Measurements from ENCODE around the gene WBP11. TPM values are rescaled to one million over a fixed set of nuclear protein-coding genes. Genes with fewer than 3 reads are reported as not detected.

WBP11 gene
- total RNA-seq, 1 experiment from 2014 or later = 47.3 TPM

DNA sequence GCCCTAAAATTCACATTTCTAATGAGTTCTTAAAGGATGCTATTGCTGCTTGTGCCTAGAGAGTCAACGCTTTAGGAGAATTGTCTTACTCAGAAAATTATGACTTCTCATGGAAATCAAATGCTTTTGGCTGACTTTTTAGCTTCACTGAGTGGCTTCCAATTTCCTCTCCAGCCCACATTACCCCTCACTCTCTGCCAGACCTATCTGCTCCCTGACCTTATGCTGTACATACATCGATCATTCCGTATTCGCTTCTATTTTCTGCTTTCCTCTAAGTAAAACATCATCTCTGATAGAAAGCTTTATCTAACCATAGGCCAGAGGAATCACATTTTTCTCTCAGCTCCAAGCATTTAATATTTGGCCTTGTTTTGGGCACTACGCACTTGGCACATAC, 23.2 kb upstream of the WBP11 start:
- H3K4me3 ChIP-seq (ENCODE audit: low read depth in 2 of 2, low read length in 2 of 2) = no peak overlapping the region
- no peak overlapping the region for H3K27ac ChIP-seq (ENCODE audit: low read length)
- CTCF ChIA-PET = no interaction called here
- in situ Hi-C loops (cut with HindIII; ENCODE audit: low pct_unique_long_range_greater_than_20kb, low sequenced_read_pairs) (no loop called here), intact Hi-C loops (cut with micrococcal nuclease; ENCODE audit: unreplicated experiment) (no loop called here)
- no peaks in the 10 kb centered on the region for H3K36me3 ChIP-seq (ENCODE audit: control insufficient read depth, insufficient read depth, low read length)
- no peak for ATAC-seq
- no peaks in the 10 kb centered on the region for H3K9me3 ChIP-seq (ENCODE audit: control insufficient read depth, insufficient read depth, low read depth, low read length)
- POLR2A ChIA-PET = no interaction called here
- no peaks in the 10 kb centered on the region for H3K27me3 ChIP-seq (ENCODE audit: control insufficient read depth, insufficient read depth, low read length)
- BruUV-seq (replicated peaks) = no TSS peak
- TF ChIP-seq SIN3A (IDR thresholded peaks at IDR 0.05; ENCODE audit: borderline replicate concordance, insufficient read depth, low read depth, low read length) (no peak), TCF7L2 (IDR thresholded peaks at IDR 0.05; ENCODE audit: low read depth, low read length) (no peak), POLR2AphosphoS5 (IDR thresholded peaks at IDR 0.05; ENCODE audit: low read depth, low read length) (no peak)
- TF ChIP-seq, protein P1, sequence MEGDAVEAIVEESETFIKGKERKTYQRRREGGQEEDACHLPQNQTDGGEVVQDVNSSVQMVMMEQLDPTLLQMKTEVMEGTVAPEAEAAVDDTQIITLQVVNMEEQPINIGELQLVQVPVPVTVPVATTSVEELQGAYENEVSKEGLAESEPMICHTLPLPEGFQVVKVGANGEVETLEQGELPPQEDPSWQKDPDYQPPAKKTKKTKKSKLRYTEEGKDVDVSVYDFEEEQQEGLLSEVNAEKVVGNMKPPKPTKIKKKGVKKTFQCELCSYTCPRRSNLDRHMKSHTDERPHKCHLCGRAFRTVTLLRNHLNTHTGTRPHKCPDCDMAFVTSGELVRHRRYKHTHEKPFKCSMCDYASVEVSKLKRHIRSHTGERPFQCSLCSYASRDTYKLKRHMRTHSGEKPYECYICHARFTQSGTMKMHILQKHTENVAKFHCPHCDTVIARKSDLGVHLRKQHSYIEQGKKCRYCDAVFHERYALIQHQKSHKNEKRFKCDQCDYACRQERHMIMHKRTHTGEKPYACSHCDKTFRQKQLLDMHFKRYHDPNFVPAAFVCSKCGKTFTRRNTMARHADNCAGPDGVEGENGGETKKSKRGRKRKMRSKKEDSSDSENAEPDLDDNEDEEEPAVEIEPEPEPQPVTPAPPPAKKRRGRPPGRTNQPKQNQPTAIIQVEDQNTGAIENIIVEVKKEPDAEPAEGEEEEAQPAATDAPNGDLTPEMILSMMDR (IDR thresholded peaks at IDR 0.05) = no peak
- TF ChIP-seq, protein P2, sequence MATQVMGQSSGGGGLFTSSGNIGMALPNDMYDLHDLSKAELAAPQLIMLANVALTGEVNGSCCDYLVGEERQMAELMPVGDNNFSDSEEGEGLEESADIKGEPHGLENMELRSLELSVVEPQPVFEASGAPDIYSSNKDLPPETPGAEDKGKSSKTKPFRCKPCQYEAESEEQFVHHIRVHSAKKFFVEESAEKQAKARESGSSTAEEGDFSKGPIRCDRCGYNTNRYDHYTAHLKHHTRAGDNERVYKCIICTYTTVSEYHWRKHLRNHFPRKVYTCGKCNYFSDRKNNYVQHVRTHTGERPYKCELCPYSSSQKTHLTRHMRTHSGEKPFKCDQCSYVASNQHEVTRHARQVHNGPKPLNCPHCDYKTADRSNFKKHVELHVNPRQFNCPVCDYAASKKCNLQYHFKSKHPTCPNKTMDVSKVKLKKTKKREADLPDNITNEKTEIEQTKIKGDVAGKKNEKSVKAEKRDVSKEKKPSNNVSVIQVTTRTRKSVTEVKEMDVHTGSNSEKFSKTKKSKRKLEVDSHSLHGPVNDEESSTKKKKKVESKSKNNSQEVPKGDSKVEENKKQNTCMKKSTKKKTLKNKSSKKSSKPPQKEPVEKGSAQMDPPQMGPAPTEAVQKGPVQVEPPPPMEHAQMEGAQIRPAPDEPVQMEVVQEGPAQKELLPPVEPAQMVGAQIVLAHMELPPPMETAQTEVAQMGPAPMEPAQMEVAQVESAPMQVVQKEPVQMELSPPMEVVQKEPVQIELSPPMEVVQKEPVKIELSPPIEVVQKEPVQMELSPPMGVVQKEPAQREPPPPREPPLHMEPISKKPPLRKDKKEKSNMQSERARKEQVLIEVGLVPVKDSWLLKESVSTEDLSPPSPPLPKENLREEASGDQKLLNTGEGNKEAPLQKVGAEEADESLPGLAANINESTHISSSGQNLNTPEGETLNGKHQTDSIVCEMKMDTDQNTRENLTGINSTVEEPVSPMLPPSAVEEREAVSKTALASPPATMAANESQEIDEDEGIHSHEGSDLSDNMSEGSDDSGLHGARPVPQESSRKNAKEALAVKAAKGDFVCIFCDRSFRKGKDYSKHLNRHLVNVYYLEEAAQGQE (IDR thresholded peaks at IDR 0.05; ENCODE audit: insufficient read depth in 1 of 2, low read depth in 2 of 2, low read length in 1 of 2) = no peak
- no peak for DNase-seq (ENCODE audit: low read depth, low spot score)
- H3K4me1 ChIP-seq (ENCODE audit: control insufficient read depth, insufficient read depth, low read length) = no peaks in the 10 kb centered on the region

DNA sequence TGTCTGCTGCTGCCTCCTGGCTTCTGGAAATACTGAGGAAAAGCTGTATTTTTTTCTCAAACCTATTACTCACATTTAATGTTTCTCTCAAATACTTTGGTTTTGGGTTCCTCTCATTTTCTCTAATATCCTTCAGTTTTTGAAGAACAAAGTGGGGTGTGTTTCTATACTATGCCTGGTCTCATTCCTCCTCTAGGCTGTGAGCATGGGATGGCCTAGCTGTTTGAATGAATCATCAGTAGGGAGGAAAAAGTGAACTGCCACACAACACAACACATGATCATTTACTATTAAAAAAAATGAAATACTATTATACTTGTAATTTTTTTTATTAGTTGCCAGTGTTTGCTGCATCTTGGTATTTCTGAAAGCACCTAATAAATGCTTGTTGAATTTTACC, 22.0 kb upstream of the WBP11 start:
- CTCF ChIA-PET = no interaction called here
- Histone ChIP-seq H3K9me3 (ENCODE audit: control insufficient read depth, insufficient read depth, low read depth, low read length) (no peaks in the 10 kb centered on the region), H3K27ac (ENCODE audit: low read length) (no peak overlapping the region), H3K36me3 (ENCODE audit: control insufficient read depth, insufficient read depth, low read length) (no peaks in the 10 kb centered on the region), H3K4me3 (ENCODE audit: low read depth in 2 of 2, low read length in 2 of 2) (no peak overlapping the region), H3K4me1 (ENCODE audit: control insufficient read depth, insufficient read depth, low read length) (no peaks in the 10 kb centered on the region), H3K27me3 (ENCODE audit: control insufficient read depth, insufficient read depth, low read length) (no peaks in the 10 kb centered on the region)
- DNase-seq (ENCODE audit: low read depth, low spot score) (no peak), ATAC-seq (no peak)
- TF ChIP-seq, protein P2 (IDR thresholded peaks at IDR 0.05; ENCODE audit: insufficient read depth in 1 of 2, low read depth in 2 of 2, low read length in 1 of 2) = no peak
- TF ChIP-seq SIN3A (IDR thresholded peaks at IDR 0.05; ENCODE audit: borderline replicate concordance, insufficient read depth, low read depth, low read length) (no peak), TCF7L2 (IDR thresholded peaks at IDR 0.05; ENCODE audit: low read depth, low read length) (no peak), POLR2AphosphoS5 (IDR thresholded peaks at IDR 0.05; ENCODE audit: low read depth, low read length) (no peak)
- TF ChIP-seq, protein P1 (IDR thresholded peaks at IDR 0.05) = no peak
- no TSS peak for BruUV-seq (replicated peaks)
- POLR2A ChIA-PET = no interaction called here
- in situ Hi-C loops (cut with HindIII; ENCODE audit: low pct_unique_long_range_greater_than_20kb, low sequenced_read_pairs) = no loop called here
- intact Hi-C loops (cut with micrococcal nuclease; ENCODE audit: unreplicated experiment) = no loop called here

Data from Panc1 (cell line).